Measurements from ENCODE around the gene SERPINA12. TPM values are rescaled to one million over a fixed set of nuclear protein-coding genes. Genes with fewer than 3 reads are reported as not detected.

SERPINA12 gene
- total RNA-seq, 4 donors from 2014 or later, result not detected

DNA sequence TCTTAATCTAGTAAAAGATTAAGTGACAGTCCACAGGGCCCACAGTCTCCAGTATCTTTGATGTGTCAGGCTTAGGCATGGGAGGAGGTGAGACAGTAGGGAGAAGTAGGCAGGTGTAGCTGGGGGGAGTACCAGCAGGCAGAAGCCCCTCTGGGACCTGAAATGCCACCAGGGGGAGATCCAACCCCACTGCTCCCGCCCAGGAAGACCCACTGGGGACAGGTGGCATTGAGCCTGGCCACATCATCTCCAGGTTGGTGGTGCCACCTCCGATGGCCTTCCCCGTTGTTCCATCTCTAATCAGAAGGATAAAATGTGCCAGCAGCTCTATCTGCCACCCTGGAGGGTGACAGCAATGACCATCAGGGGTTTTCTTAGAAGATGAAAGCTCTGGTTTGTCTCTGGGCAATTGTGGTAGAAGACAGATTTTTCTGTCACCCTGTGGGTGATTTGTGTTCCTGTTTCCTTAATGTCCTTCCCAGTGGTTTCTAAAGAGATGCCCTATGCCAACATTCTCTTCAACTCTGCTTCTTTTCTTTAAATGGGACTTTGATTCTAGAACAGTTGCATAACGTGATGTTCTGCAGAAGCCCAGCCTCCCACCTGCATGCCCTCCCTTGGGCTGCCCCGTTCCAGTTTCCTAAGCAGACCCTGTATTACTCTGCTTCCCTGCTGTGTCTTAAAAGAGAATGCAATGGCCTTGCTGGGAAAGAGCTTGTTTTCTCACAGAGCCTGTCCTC is 12.3 kb upstream of the SERPINA12 start:
- no peaks in the 10 kb centered on the region for H3K27me3 ChIP-seq
- H3K4me3 ChIP-seq, result no peak overlapping the region
- no peak overlapping the region for H3K27ac ChIP-seq
- TF ChIP-seq, protein P1, sequence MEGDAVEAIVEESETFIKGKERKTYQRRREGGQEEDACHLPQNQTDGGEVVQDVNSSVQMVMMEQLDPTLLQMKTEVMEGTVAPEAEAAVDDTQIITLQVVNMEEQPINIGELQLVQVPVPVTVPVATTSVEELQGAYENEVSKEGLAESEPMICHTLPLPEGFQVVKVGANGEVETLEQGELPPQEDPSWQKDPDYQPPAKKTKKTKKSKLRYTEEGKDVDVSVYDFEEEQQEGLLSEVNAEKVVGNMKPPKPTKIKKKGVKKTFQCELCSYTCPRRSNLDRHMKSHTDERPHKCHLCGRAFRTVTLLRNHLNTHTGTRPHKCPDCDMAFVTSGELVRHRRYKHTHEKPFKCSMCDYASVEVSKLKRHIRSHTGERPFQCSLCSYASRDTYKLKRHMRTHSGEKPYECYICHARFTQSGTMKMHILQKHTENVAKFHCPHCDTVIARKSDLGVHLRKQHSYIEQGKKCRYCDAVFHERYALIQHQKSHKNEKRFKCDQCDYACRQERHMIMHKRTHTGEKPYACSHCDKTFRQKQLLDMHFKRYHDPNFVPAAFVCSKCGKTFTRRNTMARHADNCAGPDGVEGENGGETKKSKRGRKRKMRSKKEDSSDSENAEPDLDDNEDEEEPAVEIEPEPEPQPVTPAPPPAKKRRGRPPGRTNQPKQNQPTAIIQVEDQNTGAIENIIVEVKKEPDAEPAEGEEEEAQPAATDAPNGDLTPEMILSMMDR (IDR thresholded peaks at IDR 0.05), result no peak
- no peak for TF ChIP-seq POLR2A (IDR thresholded peaks at IDR 0.05)
- H3K4me1 ChIP-seq, result no peaks in the 10 kb centered on the region
- H3K36me3 ChIP-seq, result no peaks in the 10 kb centered on the region
- DNase-seq, result no peak
- no peaks in the 10 kb centered on the region for H3K9me3 ChIP-seq

DNA sequence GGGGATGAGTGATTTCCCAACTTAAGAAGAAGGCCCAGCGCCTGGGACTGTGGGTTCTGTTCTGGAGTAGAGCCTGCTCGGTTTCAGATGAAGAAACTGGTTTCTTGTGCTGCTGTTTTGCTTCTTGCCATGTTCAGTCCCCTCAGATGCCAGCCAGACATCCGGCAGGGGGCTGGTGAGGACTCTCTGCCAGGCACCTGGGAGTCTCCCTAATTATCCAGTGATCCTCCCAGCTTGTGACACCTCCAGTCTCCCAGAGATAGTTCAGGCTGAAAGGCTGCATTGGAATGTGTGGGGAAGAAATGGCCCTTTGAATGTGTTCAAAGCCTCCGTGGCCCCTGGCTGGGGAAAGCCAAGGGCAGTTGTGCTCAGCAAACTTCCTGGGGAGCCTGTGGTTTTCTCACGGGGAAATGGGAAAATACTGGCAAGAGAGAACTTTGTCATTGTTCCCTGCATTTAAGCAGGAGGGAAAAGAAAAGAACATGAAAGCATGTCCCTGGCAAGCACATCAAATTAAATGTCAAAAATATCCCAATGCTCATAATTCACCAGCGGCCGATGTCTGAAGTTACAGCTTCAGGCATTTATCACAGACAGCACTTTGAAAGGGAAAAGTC is 8.5 kb upstream of the SERPINA12 start:
- no peak for DNase-seq
- Histone ChIP-seq H3K27me3 (no peaks in the 10 kb centered on the region), H3K9me3 (no peaks in the 10 kb centered on the region), H3K4me1 (no peaks in the 10 kb centered on the region), H3K4me3 (no peak overlapping the region), H3K27ac (no peak overlapping the region), H3K36me3 (no peaks in the 10 kb centered on the region)
- TF ChIP-seq, protein P1 (IDR thresholded peaks at IDR 0.05), result no peak
- TF ChIP-seq POLR2A (IDR thresholded peaks at IDR 0.05), result no peak

DNA sequence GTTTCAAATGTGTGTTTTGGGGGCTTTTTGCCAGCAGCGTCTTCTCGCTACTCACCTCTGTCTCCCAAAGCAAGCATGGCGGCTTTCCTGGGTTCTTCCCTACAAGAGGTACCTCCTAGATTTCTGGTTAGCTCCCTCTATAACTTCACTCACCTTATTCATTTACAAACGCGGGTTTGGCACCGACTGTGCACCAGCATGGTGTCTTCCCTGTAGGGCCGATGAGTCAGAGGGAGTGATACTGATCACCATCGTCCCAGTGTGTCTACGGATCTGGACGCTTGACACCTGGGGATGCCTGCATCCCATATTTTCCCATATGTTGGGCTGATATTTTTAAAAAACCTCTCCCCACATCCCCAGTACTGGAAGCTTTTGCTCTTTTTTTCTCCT is 8.0 kb upstream of the SERPINA12 start:
- Histone ChIP-seq H3K9me3 (no peaks in the 10 kb centered on the region), H3K27ac (no peak overlapping the region), H3K27me3 (no peaks in the 10 kb centered on the region), H3K36me3 (no peaks in the 10 kb centered on the region), H3K4me3 (no peak overlapping the region), H3K4me1 (no peaks in the 10 kb centered on the region)
- no peak for TF ChIP-seq POLR2A (IDR thresholded peaks at IDR 0.05)
- TF ChIP-seq, protein P1 (IDR thresholded peaks at IDR 0.05), result no peak
- no peak for DNase-seq

DNA sequence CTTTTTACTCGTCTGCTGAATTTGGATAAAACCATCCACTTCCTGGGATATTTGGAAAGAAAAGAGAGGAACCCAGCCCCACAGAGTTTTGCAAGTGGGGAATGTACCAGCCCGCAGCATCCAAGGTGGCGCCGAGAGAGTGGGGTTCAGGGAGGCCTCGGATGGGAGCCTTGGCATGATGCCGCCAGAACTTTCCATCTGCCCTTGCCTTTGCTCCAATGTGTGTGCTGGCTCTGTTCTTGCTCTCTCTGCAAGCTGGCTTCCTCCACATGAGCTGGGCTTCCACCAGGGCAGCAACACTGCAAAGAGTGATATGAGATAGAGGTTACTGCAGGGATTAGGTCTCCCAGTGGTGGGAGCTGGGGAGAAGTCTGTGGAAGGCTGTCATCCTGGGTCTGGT is 6.6 kb upstream of the SERPINA12 start:
- H3K36me3 ChIP-seq, result no peaks in the 10 kb centered on the region
- no peaks in the 10 kb centered on the region for H3K27me3 ChIP-seq
- H3K9me3 ChIP-seq, result no peaks in the 10 kb centered on the region
- H3K4me3 ChIP-seq, result no peak overlapping the region
- DNase-seq, result no peak
- H3K4me1 ChIP-seq, result no peaks in the 10 kb centered on the region
- H3K27ac ChIP-seq, result no peak overlapping the region
- TF ChIP-seq, protein P1 (IDR thresholded peaks at IDR 0.05), result no peak
- TF ChIP-seq POLR2A (IDR thresholded peaks at IDR 0.05), result no peak

DNA sequence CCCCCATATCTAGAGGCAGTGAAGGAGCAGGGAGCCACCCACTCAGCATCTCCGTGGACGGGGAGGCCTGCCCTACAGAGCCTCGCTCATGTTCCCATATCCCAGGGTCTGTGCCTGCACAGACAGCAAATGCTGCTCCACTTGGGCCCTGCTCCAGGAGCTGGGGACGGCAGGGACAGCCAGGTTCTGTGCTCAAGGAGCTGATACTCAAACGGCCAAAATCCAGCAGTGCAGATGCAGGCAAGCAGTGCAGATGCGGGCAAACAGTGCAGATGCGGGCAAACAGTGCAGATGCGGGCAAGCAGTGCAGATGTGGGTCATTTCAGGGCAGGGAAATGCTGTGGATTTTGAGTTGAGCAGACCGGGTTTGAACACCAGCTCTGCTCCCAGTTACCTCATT is 6.2 kb upstream of the SERPINA12 start:
- no peak for DNase-seq
- TF ChIP-seq POLR2A (IDR thresholded peaks at IDR 0.05), result no peak
- TF ChIP-seq, protein P1 (IDR thresholded peaks at IDR 0.05), result no peak
- no peaks in the 10 kb centered on the region for H3K36me3 ChIP-seq
- no peaks in the 10 kb centered on the region for H3K4me1 ChIP-seq
- no peaks in the 10 kb centered on the region for H3K27me3 ChIP-seq
- H3K27ac ChIP-seq, result no peak overlapping the region
- no peaks in the 10 kb centered on the region for H3K9me3 ChIP-seq
- H3K4me3 ChIP-seq, result no peak overlapping the region
